GM12874 (cell line): Measurements from ENCODE around the gene KLF11.

ENCODE experiments used
- CTCF ChIP-seq: IDR thresholded peaks from 2 replicates; pipeline ENCODE4 v1.5.1; 2011; ENCODE audit warnings: low read depth, mild to moderate bottlenecking, control low read depth, low read length, moderate library complexity; ENCODE audit not compliant: insufficient read depth

The KLF11 gene

GRCh38 chr2:10058251-10059015 lies 15.1 kb downstream of the KLF11 start:
- TF ChIP-seq CTCF: no peak

DNA sequence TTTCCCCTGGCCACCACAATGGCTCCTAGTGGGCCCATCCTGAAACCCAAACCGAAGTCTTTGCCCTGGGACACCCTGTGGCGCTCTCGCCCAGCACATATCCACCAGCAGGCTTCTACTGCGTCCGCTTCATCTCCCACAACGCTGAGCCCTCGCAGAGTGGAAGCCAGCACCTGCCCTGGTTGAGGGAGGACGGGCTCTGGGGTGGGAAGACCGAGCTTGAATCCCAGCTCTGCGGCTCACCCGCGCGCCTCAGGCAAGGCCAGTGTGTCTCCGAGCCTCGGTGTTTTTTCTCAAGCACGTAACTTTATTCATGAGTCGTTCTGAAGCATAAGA lies 15.6 kb downstream of the KLF11 start:
- no peak for TF ChIP-seq CTCF

DNA sequence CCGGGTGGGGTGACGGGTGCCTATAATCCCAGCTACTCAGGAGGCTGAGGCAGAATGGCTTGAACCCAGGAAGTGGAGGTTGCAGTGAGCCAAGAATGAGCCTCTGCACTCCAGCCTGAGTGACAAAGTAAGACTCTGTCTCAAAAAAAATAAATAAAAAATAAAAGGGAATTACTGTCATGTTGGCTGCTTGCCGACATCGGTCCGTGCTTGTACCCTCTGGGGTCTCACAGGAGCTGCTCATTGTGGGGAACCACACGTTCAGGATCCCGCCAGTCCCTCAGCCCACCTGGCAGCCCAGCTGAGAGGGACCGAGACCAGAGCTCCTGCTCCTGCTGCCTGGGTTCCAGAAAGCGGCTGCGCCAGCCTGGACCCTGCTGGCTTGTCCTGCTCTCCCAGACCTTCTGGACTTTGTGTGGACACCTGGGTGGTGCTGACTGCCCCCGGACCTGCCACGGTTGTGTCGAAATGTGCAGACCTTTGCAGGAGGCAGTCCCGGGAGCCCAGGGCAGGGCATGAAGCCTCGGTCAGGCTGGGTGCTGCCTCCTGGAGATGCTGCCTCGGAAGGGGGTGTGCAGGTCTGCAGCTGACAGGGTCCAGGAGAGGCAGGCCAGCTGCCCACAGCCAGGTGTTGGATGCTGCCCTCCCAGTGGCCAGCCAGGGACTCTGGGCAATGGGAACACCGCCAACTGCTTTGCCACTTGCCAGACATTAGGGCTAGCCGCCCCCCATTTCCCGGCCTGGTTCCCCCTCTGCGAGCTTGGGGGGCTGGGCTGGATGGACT lies 16.4 kb downstream of the KLF11 start:
- TF ChIP-seq CTCF: no peak

GRCh38 chr2:10061221-10061925 lies 18.0 kb downstream of the KLF11 start:
- TF ChIP-seq CTCF: no peak

DNA sequence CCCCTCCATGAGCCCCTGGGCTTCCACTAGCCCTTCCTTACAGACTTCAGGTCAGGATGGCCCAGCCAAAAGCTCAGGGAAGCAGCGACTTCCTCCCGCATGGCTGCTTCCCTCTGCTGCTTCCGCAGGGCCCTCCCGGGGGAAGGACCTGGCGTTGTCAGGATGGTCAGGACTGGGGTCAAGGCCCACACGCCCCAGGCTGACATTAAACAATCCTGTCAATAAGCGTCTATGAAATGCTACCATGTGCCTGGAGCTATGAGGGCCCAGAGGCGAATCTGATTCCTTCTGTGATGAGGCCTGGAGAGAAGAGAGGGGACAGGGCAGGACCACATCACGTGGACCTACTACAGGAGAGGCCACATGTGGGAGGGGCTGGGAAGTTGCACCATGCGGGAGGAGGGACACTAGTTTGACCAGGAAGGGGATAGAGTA lies 19.6 kb downstream of the KLF11 start:
- TF ChIP-seq CTCF: no peak

GRCh38 chr2:10063566-10063965 lies 20.2 kb downstream of the KLF11 start:
- TF ChIP-seq CTCF: no peak

- TF ChIP-seq CTCF: no peak
Measured at GRCh38 chr2:10064932-10065772, 21.8 kb downstream of the KLF11 start.
